Measurements from ENCODE around the gene FOCAD. TPM values are rescaled to one million over a fixed set of nuclear protein-coding genes. Genes with fewer than 3 reads are reported as not detected.
A peak's percentile ranks its signal among the peaks of the same experiment; 100 is the strongest.

FOCAD gene
- total RNA-seq, 1 donor from 2014 or later = 30.0 TPM

- no peak overlapping the region for H3K4me3 ChIP-seq (ENCODE audit: low read depth, low read length)
- no peak for DNase-seq (ENCODE audit: low read depth)
- no peak for TF ChIP-seq CTCF (conservative IDR thresholded peaks at IDR 0.05; ENCODE audit: low read depth, low read length)
Observed at GRCh38 chr9:20930836-20931235, 246.8 kb downstream of the FOCAD start.

- H3K4me3 ChIP-seq (ENCODE audit: low read depth, low read length) = no peak overlapping the region
- no peak for DNase-seq (ENCODE audit: low read depth)
- no peak for TF ChIP-seq CTCF (conservative IDR thresholded peaks at IDR 0.05; ENCODE audit: low read depth, low read length)
Observed at GRCh38 chr9:20940447-20941173, 256.6 kb downstream of the FOCAD start.

GRCh38 chr9:20941174-20941690 lies 257.2 kb downstream of the FOCAD start:
- peak; percentile 36 for DNase-seq (ENCODE audit: low read depth)
- no peak overlapping the region for H3K4me3 ChIP-seq (ENCODE audit: low read depth, low read length)
- TF ChIP-seq CTCF (conservative IDR thresholded peaks at IDR 0.05; ENCODE audit: low read depth, low read length) = peak; percentile 93

GRCh38 chr9:20944507-20944906 lies 260.4 kb downstream of the FOCAD start:
- no peak overlapping the region for H3K4me3 ChIP-seq (ENCODE audit: low read depth, low read length)
- no peak for DNase-seq (ENCODE audit: low read depth)
- TF ChIP-seq CTCF (conservative IDR thresholded peaks at IDR 0.05; ENCODE audit: low read depth, low read length) = no peak

- DNase-seq (ENCODE audit: low read depth) = no peak
- no peak overlapping the region for H3K4me3 ChIP-seq (ENCODE audit: low read depth, low read length)
- no peak for TF ChIP-seq CTCF (conservative IDR thresholded peaks at IDR 0.05; ENCODE audit: low read depth, low read length)
Observed at GRCh38 chr9:20945269-20945668, 261.2 kb downstream of the FOCAD start.

- TF ChIP-seq CTCF (conservative IDR thresholded peaks at IDR 0.05; ENCODE audit: low read depth, low read length) = no peak
- H3K4me3 ChIP-seq (ENCODE audit: low read depth, low read length) = no peak overlapping the region
- DNase-seq (ENCODE audit: low read depth) = no peak
Observed at GRCh38 chr9:20945856-20946255, 261.8 kb downstream of the FOCAD start.

GRCh38 chr9:20948703-20949102 lies 264.6 kb downstream of the FOCAD start:
- no peak overlapping the region for H3K4me3 ChIP-seq (ENCODE audit: low read depth, low read length)
- DNase-seq (ENCODE audit: low read depth) = no peak
- no peak for TF ChIP-seq CTCF (conservative IDR thresholded peaks at IDR 0.05; ENCODE audit: low read depth, low read length)

All from epithelial cell of proximal tubule (primary cell).